HG02885 (cell line): ENCODE measurements around the gene CSPG4.
A peak's percentile ranks its signal among the peaks of the same experiment; 100 is the strongest.

ENCODE experiments used
- ATAC-seq: cut with Tn5 transposase; IDR thresholded peaks from one replicate; pipeline ENCODE4 v1.9.1; 2021; ENCODE audit warnings: mild to moderate bottlenecking; ENCODE audit not compliant: unreplicated experiment, poor library complexity

Gene CSPG4

DNA sequence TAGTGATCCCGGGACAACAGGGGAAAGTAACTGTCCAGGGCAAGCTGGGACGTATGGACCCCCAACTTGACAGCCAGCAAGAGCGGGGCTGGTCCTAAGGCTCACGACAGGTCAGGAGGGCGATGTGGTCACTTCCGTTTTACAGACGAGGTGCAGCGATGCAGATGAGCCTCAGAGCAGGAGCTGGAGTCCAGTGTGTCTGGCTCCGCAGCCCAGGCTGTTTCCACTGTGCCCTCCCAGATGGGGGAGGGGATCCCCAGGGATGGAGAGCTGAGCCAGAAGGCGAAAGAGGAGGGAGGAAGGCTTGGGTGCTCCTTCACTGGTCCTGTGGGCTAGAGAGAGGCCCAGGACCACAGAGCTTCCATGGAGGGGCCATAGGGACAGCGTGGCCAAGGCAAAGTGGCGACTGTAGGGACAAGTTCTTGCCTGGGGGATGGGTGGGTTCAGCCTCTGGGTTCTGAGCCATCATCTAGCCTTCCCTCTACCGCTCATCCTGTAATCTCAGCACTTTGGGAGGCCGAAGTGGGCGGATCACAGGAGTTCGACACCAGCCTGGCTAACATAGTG, 59.2 kb downstream of the CSPG4 start:
- ATAC-seq, result no peak

DNA sequence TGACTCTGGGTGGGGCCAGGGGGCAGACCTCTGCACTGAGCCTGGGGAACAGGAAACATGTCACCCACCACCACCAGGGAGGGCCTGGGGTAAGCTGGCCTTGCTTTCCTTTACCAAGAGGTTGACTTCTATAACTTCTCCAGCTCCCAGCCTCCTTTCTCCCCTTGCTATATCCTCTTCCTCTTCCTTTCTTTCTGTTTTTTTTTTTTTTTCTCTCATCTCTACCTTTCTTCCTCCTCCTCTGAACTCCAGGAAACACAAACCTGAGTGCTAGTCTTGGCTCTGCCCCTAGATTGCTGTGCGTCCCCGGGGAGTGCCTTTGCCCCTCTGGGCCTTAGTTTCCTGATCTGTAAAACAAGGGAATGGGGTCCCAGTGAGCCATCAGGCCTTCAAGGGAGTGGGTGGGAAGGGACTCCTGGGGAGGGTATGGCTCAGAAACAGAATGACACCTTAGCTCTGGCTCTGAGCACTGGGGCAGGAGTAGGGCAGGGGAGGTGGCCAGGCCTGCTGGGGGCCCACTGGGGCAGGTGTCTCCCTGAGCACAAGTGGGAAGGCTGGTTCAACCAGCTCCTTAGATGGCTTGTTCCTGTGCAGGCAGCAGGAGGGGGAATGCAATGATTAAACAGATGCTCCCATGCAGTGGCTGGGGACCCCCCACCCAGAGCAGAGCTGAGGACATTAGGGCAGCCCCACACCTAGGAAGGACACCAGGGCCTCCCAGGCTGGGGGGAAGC, 60.7 kb downstream of the CSPG4 start:
- no peak for ATAC-seq

DNA sequence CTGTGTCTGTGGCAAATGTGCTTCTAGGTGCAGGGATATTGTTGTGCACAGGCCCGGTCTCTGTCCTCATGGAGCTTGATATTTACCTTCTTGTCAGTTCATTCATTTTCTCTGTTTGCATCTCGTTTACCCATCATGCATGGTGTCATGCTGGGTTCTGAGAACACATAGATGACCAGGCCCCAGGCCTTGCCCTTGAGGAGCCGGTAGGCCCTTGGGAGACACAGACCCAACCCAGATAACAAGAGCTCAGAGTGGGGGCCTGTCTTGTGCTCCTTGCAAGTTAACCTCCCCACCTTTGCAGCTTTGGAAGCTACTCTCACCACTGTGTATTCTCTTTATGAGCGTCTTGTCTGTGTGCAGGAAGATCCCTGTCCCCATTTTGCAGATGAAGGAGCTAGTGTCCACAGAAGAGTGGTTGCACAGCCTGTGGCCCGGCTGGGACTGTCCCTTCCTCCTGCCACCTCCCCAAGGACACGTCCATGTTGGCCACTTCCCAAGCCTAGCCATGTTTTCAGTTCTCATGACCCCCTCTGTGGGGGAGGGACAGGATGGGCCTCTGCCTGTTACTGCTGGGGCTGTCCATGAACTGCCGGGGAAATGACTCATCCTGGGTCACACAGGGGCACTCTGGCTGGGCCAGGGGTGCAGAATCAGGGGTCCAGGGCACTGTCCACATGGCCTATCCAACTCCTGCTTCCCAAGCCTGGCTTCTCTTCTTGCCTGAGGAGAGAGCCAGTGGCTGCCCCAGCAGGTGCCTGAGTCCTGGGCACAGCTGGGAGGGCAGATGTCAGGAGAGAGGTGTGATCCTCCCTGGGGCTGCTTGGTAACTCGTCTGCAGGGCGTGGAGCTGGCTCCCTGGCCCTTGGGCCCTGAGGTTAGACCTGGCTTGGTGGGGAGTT, 61.5 kb downstream of the CSPG4 start:
- no peak for ATAC-seq

GRCh38 chr15:75649848-75650247, 62.8 kb downstream of the CSPG4 start:
- ATAC-seq, result no peak

GRCh38 chr15:75649045-75649761, 63.4 kb downstream of the CSPG4 start:
- ATAC-seq, result no peak

DNA sequence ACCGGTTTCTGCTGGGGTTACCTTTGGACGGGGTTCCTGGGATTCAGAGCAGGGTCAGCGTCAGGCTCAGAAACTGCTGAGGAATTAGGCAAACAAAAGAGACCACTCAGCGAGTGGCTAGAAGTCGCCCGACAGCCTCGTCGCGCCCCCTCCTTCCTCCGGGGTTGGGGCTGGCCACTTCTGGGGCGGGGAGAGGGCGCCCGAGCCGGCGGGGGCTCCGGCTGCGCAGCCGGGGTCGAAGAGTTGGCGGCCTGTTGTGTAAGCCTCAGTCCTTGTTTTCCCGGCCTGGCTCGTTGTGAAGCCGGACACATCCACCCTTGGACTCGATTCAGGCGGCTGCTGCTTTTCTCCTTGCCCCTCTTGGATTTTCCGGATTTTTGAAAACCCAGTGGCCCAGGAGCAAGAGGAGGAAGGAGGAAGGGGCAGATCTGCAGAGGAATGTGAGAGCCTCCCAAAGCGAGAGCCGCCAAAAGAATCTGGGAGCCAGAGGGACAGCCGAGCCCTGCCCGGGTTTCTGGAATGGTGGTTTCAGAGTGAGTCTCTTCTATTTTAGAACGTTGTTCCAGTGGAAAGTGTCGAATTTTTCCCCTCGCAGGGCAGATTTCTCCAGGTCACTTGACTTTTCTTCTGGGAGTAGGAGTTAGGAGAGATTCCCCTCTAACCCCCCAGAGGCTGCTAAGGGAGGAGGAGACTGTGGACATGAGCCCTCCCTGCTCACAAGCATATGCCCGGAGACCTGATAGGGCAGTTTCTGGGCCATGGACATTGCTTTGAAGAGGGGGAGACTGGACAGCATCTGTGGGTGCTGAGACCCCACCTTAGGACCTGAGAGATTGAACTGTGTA, 64.3 kb downstream of the CSPG4 start:
- no peak for ATAC-seq

GRCh38 chr15:75647370-75648155, 65.1 kb downstream of the CSPG4 start, which contains the start of gene SNX33:
TSS of gene SNX33 (plus strand) at chr15:75647912. CDS start at chr15:75649103, 1,191 bp downstream.
- no peak for ATAC-seq

DNA sequence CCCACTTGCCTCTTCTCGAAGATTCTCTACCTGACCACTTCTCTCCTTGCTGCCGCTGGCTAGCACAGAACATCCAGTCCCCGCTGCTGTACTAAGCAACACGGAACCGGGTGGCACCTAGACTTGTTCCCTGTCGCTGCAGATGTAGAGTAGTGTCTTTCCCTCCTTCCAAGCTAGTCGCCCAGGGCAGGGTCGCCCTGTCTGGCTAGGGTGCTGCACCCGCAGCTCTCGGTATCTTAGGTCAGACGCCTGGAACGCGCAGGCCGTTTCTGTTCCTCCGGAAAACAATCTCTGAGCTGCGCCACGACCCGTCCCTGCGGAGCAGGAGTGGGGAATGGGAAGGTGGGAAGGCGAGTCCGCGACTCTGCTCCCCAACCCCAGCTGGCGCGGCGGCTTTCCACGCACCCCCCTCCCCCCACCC, 65.7 kb downstream of the CSPG4 start:
- ATAC-seq, result no peak

DNA sequence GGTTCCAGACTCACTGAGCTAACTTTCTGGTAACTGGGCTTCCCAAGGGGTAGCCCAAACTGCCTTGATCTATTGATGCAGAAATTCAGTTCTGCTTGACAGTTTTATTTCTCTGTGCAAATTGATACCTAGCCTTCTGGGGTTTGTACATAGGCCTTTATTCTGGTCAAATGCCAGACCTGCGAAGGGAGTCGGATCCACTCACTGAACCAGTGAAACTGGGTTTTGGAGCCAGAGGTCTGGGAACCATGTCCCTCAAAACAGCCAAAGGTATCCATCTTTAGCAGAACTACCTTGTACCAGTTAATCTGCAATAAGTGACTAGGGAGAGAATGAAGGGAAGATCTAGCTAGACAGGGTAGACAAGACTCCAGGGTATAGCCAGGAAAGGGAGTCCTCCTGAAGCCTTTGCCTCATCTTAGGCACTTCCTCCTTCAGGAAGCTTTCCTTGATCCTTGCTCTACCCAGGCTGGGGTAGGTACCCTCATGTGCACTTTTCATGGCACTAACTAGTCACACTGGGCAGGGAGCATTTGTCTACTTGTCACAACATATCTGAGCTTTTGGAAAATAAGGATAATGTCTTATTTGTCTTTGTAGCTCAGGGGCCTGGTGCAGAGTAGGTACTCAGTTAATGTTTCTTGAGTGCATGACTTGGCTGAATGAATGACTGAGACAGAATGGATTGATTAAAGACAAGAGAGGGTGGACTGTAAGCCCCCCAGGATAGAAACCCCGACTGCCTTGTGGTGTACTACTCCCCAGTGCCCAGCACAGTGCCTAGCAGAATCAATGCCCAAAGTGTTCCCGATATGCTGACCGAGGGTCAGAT, 66.3 kb downstream of the CSPG4 start:
- ATAC-seq, result no peak

DNA sequence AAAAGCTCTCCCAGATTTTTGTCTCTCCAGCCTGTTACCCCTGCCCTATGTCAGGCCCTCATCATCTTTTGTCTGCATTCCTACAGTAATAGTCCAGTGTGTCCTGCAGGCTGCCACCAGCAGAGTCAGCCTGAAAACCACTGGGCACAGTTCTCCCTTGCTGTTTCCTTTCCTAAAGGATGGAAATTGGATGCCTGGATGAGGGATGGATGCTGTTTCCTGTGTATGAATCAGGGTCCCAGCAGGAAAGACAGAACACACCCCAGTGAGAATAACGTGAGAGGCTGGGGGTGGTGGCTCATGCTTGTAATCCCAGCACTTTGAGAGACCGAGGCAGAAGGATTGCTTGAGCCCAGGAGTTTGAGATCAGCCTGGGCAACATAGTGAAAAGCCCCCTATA, 68.3 kb downstream of the CSPG4 start:
- no peak for ATAC-seq

DNA sequence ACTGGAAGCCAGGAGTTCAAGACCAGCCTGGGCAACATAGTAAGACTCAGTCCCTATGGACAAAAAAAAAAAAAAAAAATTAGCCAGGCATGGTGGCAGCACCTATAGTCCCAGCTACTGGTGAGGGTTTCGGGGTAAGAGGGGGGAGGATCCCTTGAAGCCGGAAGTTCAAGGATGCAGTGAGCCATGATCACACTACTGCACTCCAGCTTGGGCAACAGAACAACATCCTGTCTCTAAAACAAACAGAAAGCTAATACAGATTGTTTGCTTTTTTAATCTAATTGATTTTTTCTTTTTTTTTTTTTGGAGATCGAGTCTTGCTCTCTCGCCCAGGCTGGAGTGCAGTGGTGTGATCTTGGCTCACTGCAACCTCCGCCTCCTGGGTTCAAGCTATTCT, 71.0 kb downstream of the CSPG4 start:
- no peak for ATAC-seq

DNA sequence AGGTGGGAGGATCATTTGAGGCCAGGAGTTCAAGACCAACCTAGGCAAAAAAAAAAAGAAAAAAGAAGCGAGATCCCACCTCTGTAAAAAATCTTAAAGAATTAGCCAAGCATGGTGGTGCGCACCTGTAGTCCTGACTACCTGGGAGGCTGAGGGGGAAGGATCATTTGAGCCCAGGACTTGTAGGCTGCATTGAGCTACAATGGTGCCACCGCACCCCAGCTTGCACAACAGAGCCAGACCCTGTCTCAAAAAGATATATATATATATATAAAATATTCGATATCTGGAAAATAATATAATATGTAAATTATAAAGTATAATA, 71.5 kb downstream of the CSPG4 start:
- ATAC-seq, result no peak

DNA sequence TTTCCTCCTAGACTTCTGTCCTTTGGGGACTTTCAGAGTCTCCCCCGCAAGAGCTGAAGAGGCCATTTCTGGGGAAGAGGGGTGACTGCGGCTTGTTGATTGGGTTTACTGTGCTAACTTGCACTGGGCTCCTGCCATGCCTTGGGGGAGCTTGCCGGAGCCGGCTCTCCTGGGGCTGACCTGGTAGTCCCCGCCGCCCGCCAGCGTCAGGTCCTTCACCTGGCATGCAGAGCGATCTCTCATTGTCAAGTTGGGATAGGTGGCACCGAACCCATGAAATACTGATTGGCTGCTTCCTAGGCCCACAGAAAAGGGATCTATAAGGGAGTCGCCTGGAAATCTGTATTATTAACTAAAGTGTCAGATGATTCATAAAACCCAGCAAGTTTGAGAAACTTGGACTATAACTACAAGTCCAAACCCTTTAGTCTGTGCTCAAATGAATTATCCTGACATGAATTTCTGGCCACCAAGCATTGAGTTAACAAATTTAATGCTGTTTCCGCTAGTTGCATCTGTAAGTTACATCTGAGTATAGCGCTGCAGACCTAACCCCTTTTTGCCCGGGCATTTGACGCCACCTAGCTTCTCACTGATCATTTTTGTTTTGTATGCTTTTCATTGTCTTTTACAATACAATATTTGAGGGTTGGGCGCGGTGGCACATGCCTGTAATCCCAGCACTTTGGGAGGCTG, 72.0 kb downstream of the CSPG4 start:
- ATAC-seq, result peak; percentile 39

GRCh38 chr15:75639709-75640482, 72.8 kb downstream of the CSPG4 start, which contains the start of gene IMP3:
TSS of gene IMP3 (minus strand) at chr15:75640224. CDS start at chr15:75640168, 56 bp downstream.
- peak; percentile 93 for ATAC-seq

DNA sequence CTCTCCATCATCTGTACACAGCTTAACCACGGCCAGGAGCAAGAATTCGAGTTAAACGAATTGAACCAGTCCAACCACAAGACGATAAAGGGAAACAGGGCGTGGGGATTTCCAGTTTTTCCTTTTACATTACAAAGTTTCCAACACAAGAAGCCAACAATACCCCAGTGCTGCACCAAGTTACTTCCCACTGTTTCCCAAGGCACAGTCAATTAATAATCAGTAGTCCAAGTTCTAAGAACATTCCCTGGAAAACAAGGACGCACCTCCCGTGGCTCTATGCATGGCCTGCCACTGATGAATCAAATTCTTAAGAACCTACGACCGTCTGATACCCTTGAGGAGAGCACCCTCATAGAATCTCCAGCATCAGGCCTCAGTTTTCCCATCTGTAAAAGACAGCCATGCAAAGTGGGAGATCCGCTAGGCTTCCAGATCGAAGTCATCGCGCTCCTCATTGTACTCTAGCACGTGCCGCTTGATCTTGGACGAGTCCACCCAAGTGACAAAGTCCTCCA, 73.4 kb downstream of the CSPG4 start:
- ATAC-seq, result no peak

- no peak for ATAC-seq
These were observed 75.2 kb downstream of the CSPG4 start for GRCh38 chr15:75637245-75638009.
